ENCODE measurements around the gene C10orf71. TPM values are rescaled to one million over a fixed set of nuclear protein-coding genes. Genes with fewer than 3 reads are reported as not detected.

Gene C10orf71
- total RNA-seq, 1 experiment from 2014 or later: not detected

- CTCF ChIA-PET: interaction anchor here (1.1 kb wide), 1 partner anchor 26 kb away, joined by 3 read pairs; no protein-coding TSS in a partner anchor
- Mint-ChIP-seq H3K4me3 (ENCODE audit: unreplicated experiment) (no peak overlapping the region), H3K27me3 (ENCODE audit: insufficient read depth, unreplicated experiment) (peaks cover 19% of the 10 kb centered on the region), H3K9me3 (ENCODE audit: unreplicated experiment) (no peaks in the 10 kb centered on the region), H3K36me3 (ENCODE audit: insufficient read depth, unreplicated experiment) (no peaks in the 10 kb centered on the region), H3K27ac (ENCODE audit: low read depth, unreplicated experiment) (no peak overlapping the region), H3K4me1 (ENCODE audit: insufficient read depth, unreplicated experiment) (no peaks in the 10 kb centered on the region)
- POLR2A ChIA-PET: no interaction called here
- no peak for DNase-seq (ENCODE audit: unreplicated experiment)
- TF ChIP-seq CTCF (IDR thresholded peaks at IDR 0.05; ENCODE audit: unreplicated experiment): no peak
- intact Hi-C loops (cut with micrococcal nuclease): no loop called here
- BruUV-seq (replicated peaks): no TSS peak
These were observed 5.2 kb downstream of the C10orf71 start for GRCh38 chr10:49304137-49304536.

GRCh38 chr10:49307921-49308320 lies 9.0 kb downstream of the C10orf71 start:
- intact Hi-C loops (cut with micrococcal nuclease): no loop called here
- Mint-ChIP-seq H3K36me3 (ENCODE audit: insufficient read depth, unreplicated experiment) (no peaks in the 10 kb centered on the region), H3K27ac (ENCODE audit: low read depth, unreplicated experiment) (no peak overlapping the region), H3K4me1 (ENCODE audit: insufficient read depth, unreplicated experiment) (no peaks in the 10 kb centered on the region), H3K4me3 (ENCODE audit: unreplicated experiment) (no peak overlapping the region), H3K9me3 (ENCODE audit: unreplicated experiment) (no peaks in the 10 kb centered on the region), H3K27me3 (ENCODE audit: insufficient read depth, unreplicated experiment) (peaks cover 45% of the 10 kb centered on the region)
- POLR2A ChIA-PET: no interaction called here
- no peak for TF ChIP-seq CTCF (IDR thresholded peaks at IDR 0.05; ENCODE audit: unreplicated experiment)
- CTCF ChIA-PET: interaction anchor here (0.6 to 1.5 kb wide), 4 partner anchors 100 to 651 kb away, joined by 3 to 4 read pairs (median 3); no protein-coding TSS in a partner anchor
- BruUV-seq (replicated peaks): no TSS peak
- peak; percentile 38 for DNase-seq (ENCODE audit: unreplicated experiment)

GRCh38 chr10:49308881-49309280 lies 9.9 kb downstream of the C10orf71 start:
- H3K4me1 Mint-ChIP-seq (ENCODE audit: insufficient read depth, unreplicated experiment): no peaks in the 10 kb centered on the region
- no peak overlapping the region for H3K27ac Mint-ChIP-seq (ENCODE audit: low read depth, unreplicated experiment)
- intact Hi-C loops (cut with micrococcal nuclease): no loop called here
- H3K36me3 Mint-ChIP-seq (ENCODE audit: insufficient read depth, unreplicated experiment): no peaks in the 10 kb centered on the region
- H3K4me3 Mint-ChIP-seq (ENCODE audit: unreplicated experiment): no peak overlapping the region
- POLR2A ChIA-PET: interaction anchor here (0.5 kb wide), 1 partner anchor 58 kb away, joined by 3 read pairs; no protein-coding TSS in a partner anchor
- no TSS peak for BruUV-seq (replicated peaks)
- TF ChIP-seq CTCF (IDR thresholded peaks at IDR 0.05; ENCODE audit: unreplicated experiment): no peak
- H3K9me3 Mint-ChIP-seq (ENCODE audit: unreplicated experiment): no peaks in the 10 kb centered on the region
- CTCF ChIA-PET: interaction anchor here (1.5 kb wide), 1 partner anchor 651 kb away, joined by 4 read pairs; no protein-coding TSS in a partner anchor
- no peak for DNase-seq (ENCODE audit: unreplicated experiment)
- H3K27me3 Mint-ChIP-seq (ENCODE audit: insufficient read depth, unreplicated experiment): peaks cover 52% of the 10 kb centered on the region

GRCh38 chr10:49309691-49310411 lies 10.9 kb downstream of the C10orf71 start:
- intact Hi-C loops (cut with micrococcal nuclease): no loop called here
- ChIA-PET CTCF (no interaction called here), POLR2A (no interaction called here)
- DNase-seq (ENCODE audit: unreplicated experiment): no peak
- H3K36me3 Mint-ChIP-seq (ENCODE audit: insufficient read depth, unreplicated experiment): no peaks in the 10 kb centered on the region
- no TSS peak for BruUV-seq (replicated peaks)
- no peaks in the 10 kb centered on the region for H3K4me1 Mint-ChIP-seq (ENCODE audit: insufficient read depth, unreplicated experiment)
- H3K27me3 Mint-ChIP-seq (ENCODE audit: insufficient read depth, unreplicated experiment): peaks cover 49% of the 10 kb centered on the region
- no peak overlapping the region for H3K4me3 Mint-ChIP-seq (ENCODE audit: unreplicated experiment)
- no peak for TF ChIP-seq CTCF (IDR thresholded peaks at IDR 0.05; ENCODE audit: unreplicated experiment)
- no peak overlapping the region for H3K27ac Mint-ChIP-seq (ENCODE audit: low read depth, unreplicated experiment)
- H3K9me3 Mint-ChIP-seq (ENCODE audit: unreplicated experiment): no peaks in the 10 kb centered on the region

All from MCF 10A (cell line).